Skeletal muscle cell (primary cell): ENCODE results near the gene SCARB1.
A peak's percentile ranks its signal among the peaks of the same experiment; 100 is the strongest.

ENCODE experiments used
- DNase-seq: peaks from one replicate; pipeline ENCODE4 v3.0.0-alpha.2; 2010; ENCODE audit warnings: low read depth
- H3K4me3 ChIP-seq: 2 replicates; pipeline ENCODE4 v1.5.1; 2011; ENCODE audit warnings: low read depth, mild to moderate bottlenecking, control low read depth, low read length, moderate library complexity

Gene SCARB1

GRCh38 chr12:124808272-124808671 is 55.4 kb downstream of the SCARB1 start:
- H3K4me3 ChIP-seq: no peak overlapping the region
- no peak for DNase-seq

GRCh38 chr12:124805876-124806668 is 57.6 kb downstream of the SCARB1 start:
- no peak for DNase-seq
- H3K4me3 ChIP-seq: no peak overlapping the region

- no peak for DNase-seq
- H3K4me3 ChIP-seq: no peak overlapping the region
Measured at GRCh38 chr12:124805050-124805449, 58.6 kb downstream of the SCARB1 start.

- no peak for DNase-seq
- H3K4me3 ChIP-seq: no peak overlapping the region
Measured at GRCh38 chr12:124804011-124804621, 59.5 kb downstream of the SCARB1 start.

GRCh38 chr12:124802361-124802760 is 61.3 kb downstream of the SCARB1 start:
- H3K4me3 ChIP-seq: no peak overlapping the region
- DNase-seq: no peak

- no peak overlapping the region for H3K4me3 ChIP-seq
- no peak for DNase-seq
Measured at GRCh38 chr12:124800506-124800905, 63.2 kb downstream of the SCARB1 start.

GRCh38 chr12:124797321-124797720 is 66.3 kb downstream of the SCARB1 start:
- no peak overlapping the region for H3K4me3 ChIP-seq
- DNase-seq: no peak

GRCh38 chr12:124796303-124796960 is 67.2 kb downstream of the SCARB1 start:
- no peak for DNase-seq
- no peak overlapping the region for H3K4me3 ChIP-seq

- DNase-seq: no peak
Measured at GRCh38 chr12:124795081-124795948, 68.3 kb downstream of the SCARB1 start.

GRCh38 chr12:124792961-124793441 is 70.7 kb downstream of the SCARB1 start:
- DNase-seq: no peak
- no peak overlapping the region for H3K4me3 ChIP-seq

More at GRCh38 chr12:124795081-124795948, 68.3 kb downstream of the SCARB1 start:
- H3K4me3 ChIP-seq: no peak overlapping the region

GRCh38 chr12:124792156-124792555 is 71.5 kb downstream of the SCARB1 start:
- no peak overlapping the region for H3K4me3 ChIP-seq
- no peak for DNase-seq

- H3K4me3 ChIP-seq: no peak overlapping the region
Measured at GRCh38 chr12:124790650-124791400, 72.8 kb downstream of the SCARB1 start.

GRCh38 chr12:124788936-124789555 is 74.6 kb downstream of the SCARB1 start:
- H3K4me3 ChIP-seq: no peak overlapping the region

More at GRCh38 chr12:124790650-124791400, 72.8 kb downstream of the SCARB1 start:
- DNase-seq: no peak

GRCh38 chr12:124786061-124786964 is 77.4 kb downstream of the SCARB1 start:
- peak; percentile 52 for DNase-seq
- H3K4me3 ChIP-seq: peak overlapping the region; percentile 45

More at GRCh38 chr12:124788936-124789555, 74.6 kb downstream of the SCARB1 start:
- no peak for DNase-seq

- H3K4me3 ChIP-seq: no peak overlapping the region
- no peak for DNase-seq
Measured at GRCh38 chr12:124784871-124785572, 78.6 kb downstream of the SCARB1 start.

- H3K4me3 ChIP-seq: no peak overlapping the region
- DNase-seq: no peak
Measured at GRCh38 chr12:124783087-124783486, 80.6 kb downstream of the SCARB1 start.

- no peak overlapping the region for H3K4me3 ChIP-seq
- no peak for DNase-seq
Measured at GRCh38 chr12:124782132-124782531, 81.5 kb downstream of the SCARB1 start.
